IMR-90 (cell line): ENCODE results near the gene USO1.

Experiments
- BHLHE40 ChIP-seq: fragments of 150-350 bp; IDR thresholded peaks from 2 replicates; pipeline ENCODE4 v1.6.1; 2016; ENCODE audit warnings: mild to moderate bottlenecking, low read depth, low read length
- CEBPB ChIP-seq: IDR thresholded peaks from 2 replicates; pipeline ENCODE4 v1.6.1; 2012; ENCODE audit warnings: low read depth, low read length, improper control_type of control experiment
- CHD1 ChIP-seq: IDR thresholded peaks from 2 replicates; pipeline ENCODE4 v1.6.1; 2012; ENCODE audit warnings: low read depth, low read length, improper control_type of control experiment
- CTCF ChIP-seq: conservative IDR thresholded peaks from 2 replicates; pipeline ENCODE4 v1.5.1; 2012; ENCODE audit warnings: mild to moderate bottlenecking, low read depth, low read length, improper control_type of control experiment
- MAZ ChIP-seq: IDR thresholded peaks from 2 replicates; pipeline ENCODE4 v1.6.1; 2012; ENCODE audit warnings: low read depth, mild to moderate bottlenecking, low read length, improper control_type of control experiment, moderate library complexity, borderline replicate concordance
- NFE2L2 ChIP-seq: fragments of 150-350 bp; IDR thresholded peaks from 2 replicates; pipeline ENCODE4 v1.6.1; 2016; ENCODE audit warnings: low read depth, mild to moderate bottlenecking, low read length
- POLR2A ChIP-seq: IDR thresholded peaks from 2 replicates; pipeline ENCODE4 v1.6.1; 2012; ENCODE audit warnings: mild to moderate bottlenecking, low read depth, low read length
- RAD21 ChIP-seq: IDR thresholded peaks from 2 replicates; pipeline ENCODE4 v1.6.1; 2012; ENCODE audit warnings: low read length, improper control_type of control experiment
- RCOR1 ChIP-seq: IDR thresholded peaks from 2 replicates; pipeline ENCODE4 v1.6.1; 2012; ENCODE audit warnings: mild to moderate bottlenecking, low read length, improper control_type of control experiment; ENCODE audit not compliant: insufficient replicate concordance
- USF2 ChIP-seq: fragments of 150-350 bp; IDR thresholded peaks from 2 replicates; pipeline ENCODE4 v1.6.1; 2017; ENCODE audit warnings: mild to moderate bottlenecking, antibody characterized with exemption, low read length, low read depth
- TF ChIP-seq, protein P1 (sequence below): fragments of 150-350 bp; IDR thresholded peaks from 2 replicates; pipeline ENCODE4 v1.6.1; 2016; ENCODE audit warnings: low read depth, mild to moderate bottlenecking, low read length, moderate library complexity, borderline replicate concordance

DNA sequence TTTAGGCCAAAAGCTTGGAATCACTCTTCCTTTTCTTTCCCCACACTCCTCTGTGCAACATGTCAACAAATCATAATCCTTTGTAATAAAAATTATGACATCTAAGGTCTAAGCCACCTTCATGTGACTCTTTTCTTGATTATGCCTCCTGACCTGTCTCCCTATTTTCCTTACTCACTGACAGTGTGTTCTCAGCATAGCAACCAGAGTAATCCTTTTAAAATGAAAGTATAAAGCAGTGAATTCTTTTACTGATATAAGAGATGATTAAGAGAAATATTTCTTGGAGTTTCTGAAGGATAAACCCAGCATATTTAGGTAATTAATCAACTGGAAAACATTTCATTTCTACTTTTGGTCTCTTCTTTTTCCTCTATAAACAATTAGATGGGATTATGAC is 44.7 kb downstream of the USO1 start:
- TF ChIP-seq POLR2A = no peak
- TF ChIP-seq CTCF = no peak
- TF ChIP-seq BHLHE40 = no peak
- no peak for TF ChIP-seq RAD21
- no peak for TF ChIP-seq CHD1
- TF ChIP-seq, protein P1, sequence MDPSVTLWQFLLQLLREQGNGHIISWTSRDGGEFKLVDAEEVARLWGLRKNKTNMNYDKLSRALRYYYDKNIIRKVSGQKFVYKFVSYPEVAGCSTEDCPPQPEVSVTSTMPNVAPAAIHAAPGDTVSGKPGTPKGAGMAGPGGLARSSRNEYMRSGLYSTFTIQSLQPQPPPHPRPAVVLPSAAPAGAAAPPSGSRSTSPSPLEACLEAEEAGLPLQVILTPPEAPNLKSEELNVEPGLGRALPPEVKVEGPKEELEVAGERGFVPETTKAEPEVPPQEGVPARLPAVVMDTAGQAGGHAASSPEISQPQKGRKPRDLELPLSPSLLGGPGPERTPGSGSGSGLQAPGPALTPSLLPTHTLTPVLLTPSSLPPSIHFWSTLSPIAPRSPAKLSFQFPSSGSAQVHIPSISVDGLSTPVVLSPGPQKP = no peak
- TF ChIP-seq MAZ = no peak
- TF ChIP-seq NFE2L2 = no peak
- TF ChIP-seq CEBPB = no peak
- TF ChIP-seq USF2 = no peak
- no peak for TF ChIP-seq RCOR1
